ENCODE results near the gene NMU. TPM values are rescaled to one million over a fixed set of nuclear protein-coding genes. Genes with fewer than 3 reads are reported as not detected.
A peak's percentile ranks its signal among the peaks of the same experiment; 100 is the strongest.

The NMU gene
- total and polyA plus RNA-seq, 9 of the 15 experiments (the other 6 are each of a cell fraction or from before 2014, with no cell fraction given), result 73.8 to 846 (median 599) TPM

DNA sequence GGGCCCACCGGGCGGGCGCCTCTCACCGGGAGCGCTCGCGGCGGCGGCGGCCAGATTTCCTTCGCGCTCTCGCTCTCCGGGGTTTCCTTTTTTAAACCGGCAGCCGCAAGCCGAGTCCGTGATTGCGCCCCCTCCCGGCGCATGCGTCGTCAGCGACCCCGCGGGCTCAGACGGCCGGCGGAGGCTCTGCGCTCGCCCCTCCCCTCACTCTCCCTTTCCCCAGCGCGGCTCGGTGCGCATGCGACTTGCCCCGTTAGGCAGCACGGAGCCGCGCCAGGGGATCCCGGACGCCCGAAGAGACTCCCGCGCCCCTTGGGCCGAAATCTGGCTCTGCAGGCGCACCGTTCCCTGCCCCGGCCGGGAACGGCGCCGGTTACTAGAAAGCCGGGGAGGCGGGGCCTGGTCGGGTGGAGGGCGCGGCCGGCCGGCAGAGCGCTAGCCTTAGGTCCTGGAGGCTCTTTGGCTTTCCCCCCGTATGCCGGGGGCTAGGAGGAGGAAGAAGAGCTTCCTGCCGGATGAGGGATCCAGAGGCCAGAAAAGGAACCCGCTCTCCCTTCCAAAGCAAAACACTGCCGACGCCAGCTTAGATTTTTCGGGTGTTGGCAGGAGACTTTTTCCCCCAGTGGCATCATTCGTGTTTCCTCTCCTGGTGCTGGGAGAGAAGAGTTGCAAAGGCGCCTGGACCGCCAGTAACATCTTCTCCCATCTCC lies 89.2 kb downstream of the NMU start, which contains the start of gene CLOCK (continued):
- TF ChIP-seq NKRF (IDR thresholded peaks at IDR 0.05; ENCODE audit: borderline replicate concordance) (0 out of 2 replicates have a peak, but pooled peaks have one; percentile 36), ATF7 (IDR thresholded peaks at IDR 0.05) (peak; percentile 64; the same call in 1 of the 2 replicates), ZBTB1 (CRISPR knock-in tag; IDR thresholded peaks at IDR 0.05; ENCODE audit: borderline replicate concordance, low read depth) (no peak), ZBTB5 (IDR thresholded peaks at IDR 0.05) (no peak), CHD1 (IDR thresholded peaks at IDR 0.05; ENCODE audit: low read length) (no peak), CEBPG (CRISPR knock-in tag; IDR thresholded peaks at IDR 0.05) (no peak; the same call in 1 of the 2 replicates), CEBPG (tag; conservative IDR thresholded peaks at IDR 0.05 in 1 of 2, IDR thresholded peaks at IDR 0.05 in 1 of 2) (no peak), HDAC2 (IDR thresholded peaks at IDR 0.05) (peak; percentile 80; the same call in 1 of the 2 replicates), RBM34 (IDR thresholded peaks at IDR 0.05; ENCODE audit: borderline replicate concordance, insufficient read depth, low read length) (0 out of 2 replicates have a peak, but pooled peaks have one; percentile 69), RBFOX2 (IDR thresholded peaks at IDR 0.05; ENCODE audit: low read depth, low read length) (peak; percentile 79), ZNF318 (IDR thresholded peaks at IDR 0.05; ENCODE audit: borderline replicate concordance in 1 of 2, low read depth in 1 of 2) (no peak)
- TF ChIP-seq, protein P1, sequence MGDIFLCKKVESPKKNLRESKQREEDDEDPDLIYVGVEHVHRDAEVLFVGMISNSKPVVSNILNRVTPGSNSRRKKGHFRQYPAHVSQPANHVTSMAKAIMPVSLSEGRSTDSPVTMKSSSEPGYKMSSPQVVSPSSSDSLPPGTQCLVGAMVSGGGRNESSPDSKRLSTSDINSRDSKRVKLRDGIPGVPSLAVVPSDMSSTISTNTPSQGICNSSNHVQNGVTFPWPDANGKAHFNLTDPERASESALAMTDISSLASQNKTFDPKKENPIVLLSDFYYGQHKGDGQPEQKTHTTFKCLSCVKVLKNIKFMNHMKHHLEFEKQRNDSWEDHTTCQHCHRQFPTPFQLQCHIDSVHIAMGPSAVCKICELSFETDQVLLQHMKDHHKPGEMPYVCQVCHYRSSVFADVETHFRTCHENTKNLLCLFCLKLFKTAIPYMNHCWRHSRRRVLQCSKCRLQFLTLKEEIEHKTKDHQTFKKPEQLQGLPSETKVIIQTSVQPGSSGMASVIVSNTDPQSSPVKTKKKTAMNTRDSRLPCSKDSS (IDR thresholded peaks at IDR 0.05; ENCODE audit: low read depth, partially characterized antibody), result no peak

Measured in K562 (cell line).